Neural cell (in vitro differentiated cells): ENCODE measurements around the gene STX16. TPM values are rescaled to one million over a fixed set of nuclear protein-coding genes. Genes with fewer than 3 reads are reported as not detected.

Source experiments
- H2AFZ ChIP-seq: fragments of 200-600, 300-800 bp; sonication (generic), shearing (Covaris generic); 2 replicates; pipeline ENCODE4 v1.6.0; 2014; ENCODE audit warnings: low read depth, mild to moderate bottlenecking, antibody characterized with exemption, low read length, moderate library complexity
- H3F3A ChIP-seq: fragments of 200-600 bp; shearing (Covaris generic); 2 replicates; pipeline ENCODE4 v1.6.1; 2016; ENCODE audit warnings: mild to moderate bottlenecking, moderate library complexity, mixed read lengths, antibody characterized with exemption, low read length; ENCODE audit not compliant: insufficient read depth, poor library complexity, severe bottlenecking
- H3K27ac ChIP-seq: fragments of 200-600, 300-800 bp; sonication (generic), shearing (Covaris generic); 2 replicates; pipeline ENCODE4 v1.5.1; 2014; ENCODE audit warnings: mild to moderate bottlenecking, low read length, moderate library complexity
- H3K27me3 ChIP-seq: fragments of 300-800, 200-600 bp; sonication (generic), shearing (Covaris generic); 2 replicates; pipeline ENCODE4 v1.6.0; 2014; ENCODE audit warnings: mild to moderate bottlenecking, low read depth, low read length, moderate library complexity; ENCODE audit not compliant: insufficient read depth
- H3K36me3 ChIP-seq: fragments of 300-800, 200-600 bp; sonication (generic), shearing (Covaris generic); 2 replicates; pipeline ENCODE4 v1.5.1; 2014; ENCODE audit warnings: mild to moderate bottlenecking, antibody characterized with exemption, low read length, moderate library complexity; ENCODE audit not compliant: insufficient read depth
- H3K4me2 ChIP-seq: fragments of 300-800, 200-600 bp; sonication (generic), shearing (Covaris generic); 2 replicates; pipeline ENCODE4 v1.6.0; 2014; ENCODE audit warnings: mild to moderate bottlenecking, low read length
- H3K4me3 ChIP-seq: fragments of 300-800, 200-600 bp; sonication (generic), shearing (Covaris generic); 2 replicates; pipeline ENCODE4 v1.5.1; 2014; ENCODE audit warnings: mild to moderate bottlenecking, low read length, moderate library complexity
- H3K79me2 ChIP-seq: fragments of 200-600 bp; shearing (Covaris generic); replicated peaks from 2 replicates; pipeline ENCODE4 v1.6.0; 2014; ENCODE audit warnings: mild to moderate bottlenecking, low read length, moderate library complexity; ENCODE audit not compliant: insufficient read depth
- H3K9ac ChIP-seq: fragments of 300-800, 200-600 bp; sonication (generic), shearing (Covaris generic); 2 replicates; pipeline ENCODE4 v1.6.1; 2016; ENCODE audit warnings: mild to moderate bottlenecking, low read length, mixed read lengths
- H3K9me2 ChIP-seq: fragments of 200-600 bp; shearing (Covaris generic); 2 replicates; pipeline ENCODE4 v1.6.1; 2016; ENCODE audit warnings: mild to moderate bottlenecking, low read length, mixed read lengths; ENCODE audit not compliant: insufficient read depth
- H3K9me3 ChIP-seq: fragments of 200-600, 300-800 bp; sonication (generic), shearing (Covaris generic); 2 replicates; pipeline ENCODE4 v1.6.1; 2016; ENCODE audit warnings: mild to moderate bottlenecking, mixed run types, low read length, moderate library complexity, mixed read lengths
- H4K20me1 ChIP-seq: fragments of 200-600 bp; shearing (Covaris generic); 2 replicates; pipeline ENCODE4 v1.6.1; 2016; ENCODE audit warnings: mild to moderate bottlenecking, mixed run types; ENCODE audit not compliant: insufficient read depth
- EP300 ChIP-seq: fragments of 450-650 bp; conservative IDR thresholded peaks from 2 replicates; pipeline ENCODE4 v1.6.1; 2014; ENCODE audit warnings: antibody characterized with exemption, mild to moderate bottlenecking, moderate library complexity; ENCODE audit not compliant: poor library complexity, severe bottlenecking
- EZH2 ChIP-seq: fragments of 200-600, 300-800 bp; shearing (Covaris generic), sonication (generic); IDR thresholded peaks from 2 replicates; pipeline ENCODE4 v1.6.1; 2014; ENCODE audit warnings: antibody characterized with exemption, low read length, borderline replicate concordance, mild to moderate bottlenecking; ENCODE audit not compliant: insufficient read depth, poor library complexity, severe bottlenecking
- MXI1 ChIP-seq: fragments of 450-650 bp; conservative IDR thresholded peaks from 2 replicates; pipeline ENCODE4 v1.6.1; 2014; ENCODE audit warnings: antibody characterized with exemption, mild to moderate bottlenecking; ENCODE audit not compliant: poor library complexity, severe bottlenecking
- POLR2AphosphoS5 ChIP-seq: IDR thresholded peaks from 2 replicates; pipeline ENCODE4 v1.6.1; 2012
- RAD21 ChIP-seq: fragments of 450-650 bp; conservative IDR thresholded peaks from 2 replicates; pipeline ENCODE4 v1.6.1; 2014; ENCODE audit warnings: antibody characterized with exemption, mild to moderate bottlenecking, moderate library complexity
- REST ChIP-seq: IDR thresholded peaks from 2 replicates; pipeline ENCODE4 v1.6.1; 2012; ENCODE audit warnings: borderline replicate concordance
- SMC3 ChIP-seq: fragments of 450-650 bp; conservative IDR thresholded peaks from 2 replicates; pipeline ENCODE4 v1.6.1; 2014; ENCODE audit warnings: antibody characterized with exemption, mild to moderate bottlenecking, moderate library complexity; ENCODE audit not compliant: poor library complexity
- TAF1 ChIP-seq: IDR thresholded peaks from 2 replicates; pipeline ENCODE4 v1.6.1; 2012; ENCODE audit warnings: low read depth
- polyA plus RNA-seq: library from polyadenylated mRNA; depleted of rRNA; stranded (reverse); fragments of >200 nt; gene quantifications from 2 replicates; pipeline ENCODE4 v1.2.3, GENCODE V29; 2014
- TF ChIP-seq, protein P1 (sequence below): fragments of 450-650 bp; IDR thresholded peaks from 2 replicates; pipeline ENCODE4 v1.5.1; 2014; ENCODE audit warnings: antibody characterized with exemption, mild to moderate bottlenecking, moderate library complexity; ENCODE audit not compliant: poor library complexity, severe bottlenecking

Gene STX16
- polyA plus RNA-seq, 1 donor from 2014 or later = 120 TPM

GRCh38 chr20:58636396-58636982, 14.6 kb upstream of the STX16 start:
- Histone ChIP-seq H2AFZ (no peak overlapping the region), H3K9me2 (no peaks in the 10 kb centered on the region), H3F3A (no peaks in the 10 kb centered on the region), H3K9me3 (no peaks in the 10 kb centered on the region), H3K4me2 (no peak overlapping the region), H3K27me3 (no peaks in the 10 kb centered on the region), H3K36me3 (no peaks in the 10 kb centered on the region), H3K27ac (no peak overlapping the region), H3K9ac (no peak overlapping the region), H3K4me3 (no peak overlapping the region), H4K20me1 (no peaks in the 10 kb centered on the region), H3K79me2 (no peaks in the 10 kb centered on the region)
- TF ChIP-seq SMC3 (no peak), MXI1 (no peak), EZH2 (no peak), REST (no peak), TAF1 (no peak), POLR2AphosphoS5 (no peak), EP300 (no peak)
- TF ChIP-seq, protein P1, sequence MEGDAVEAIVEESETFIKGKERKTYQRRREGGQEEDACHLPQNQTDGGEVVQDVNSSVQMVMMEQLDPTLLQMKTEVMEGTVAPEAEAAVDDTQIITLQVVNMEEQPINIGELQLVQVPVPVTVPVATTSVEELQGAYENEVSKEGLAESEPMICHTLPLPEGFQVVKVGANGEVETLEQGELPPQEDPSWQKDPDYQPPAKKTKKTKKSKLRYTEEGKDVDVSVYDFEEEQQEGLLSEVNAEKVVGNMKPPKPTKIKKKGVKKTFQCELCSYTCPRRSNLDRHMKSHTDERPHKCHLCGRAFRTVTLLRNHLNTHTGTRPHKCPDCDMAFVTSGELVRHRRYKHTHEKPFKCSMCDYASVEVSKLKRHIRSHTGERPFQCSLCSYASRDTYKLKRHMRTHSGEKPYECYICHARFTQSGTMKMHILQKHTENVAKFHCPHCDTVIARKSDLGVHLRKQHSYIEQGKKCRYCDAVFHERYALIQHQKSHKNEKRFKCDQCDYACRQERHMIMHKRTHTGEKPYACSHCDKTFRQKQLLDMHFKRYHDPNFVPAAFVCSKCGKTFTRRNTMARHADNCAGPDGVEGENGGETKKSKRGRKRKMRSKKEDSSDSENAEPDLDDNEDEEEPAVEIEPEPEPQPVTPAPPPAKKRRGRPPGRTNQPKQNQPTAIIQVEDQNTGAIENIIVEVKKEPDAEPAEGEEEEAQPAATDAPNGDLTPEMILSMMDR = no peak

GRCh38 chr20:58636983-58637421, 14.1 kb upstream of the STX16 start:
- no peak for TF ChIP-seq MXI1
- no peak for TF ChIP-seq REST
- no peak for TF ChIP-seq RAD21
- Histone ChIP-seq H3K36me3 (no peaks in the 10 kb centered on the region), H3K4me3 (no peak overlapping the region), H2AFZ (no peak overlapping the region), H3K9ac (no peak overlapping the region), H3F3A (no peaks in the 10 kb centered on the region), H3K9me3 (no peaks in the 10 kb centered on the region), H3K27me3 (no peaks in the 10 kb centered on the region), H3K27ac (no peak overlapping the region), H4K20me1 (no peaks in the 10 kb centered on the region), H3K9me2 (no peaks in the 10 kb centered on the region), H3K79me2 (no peaks in the 10 kb centered on the region), H3K4me2 (no peak overlapping the region)
